GM19328 (cell line): Measurements from ENCODE around the gene NAA80.
"Not testable (repeated sequence)": the region's sequence is repeated elsewhere in the genome, so short reads cannot be mapped to it uniquely, and the experiment has no call there.

ENCODE experiments used
- ATAC-seq: cut with Tn5 transposase; IDR thresholded peaks from one replicate; pipeline ENCODE4 v1.9.1; 2021; ENCODE audit warnings: mild to moderate bottlenecking, moderate library complexity; ENCODE audit not compliant: unreplicated experiment

The NAA80 gene

GRCh38 chr3:50292159-50293078, 6.8 kb downstream of the NAA80 start, which contains the start of gene IFRD2:
Gene IFRD2 (minus strand): TSS chr3:50292429. CDS start chr3:50292274, 155 bp downstream.
- ATAC-seq = peak; percentile 97

- no peak for ATAC-seq
Measured at GRCh38 chr3:50290161-50290641, 9.0 kb downstream of the NAA80 start.

DNA sequence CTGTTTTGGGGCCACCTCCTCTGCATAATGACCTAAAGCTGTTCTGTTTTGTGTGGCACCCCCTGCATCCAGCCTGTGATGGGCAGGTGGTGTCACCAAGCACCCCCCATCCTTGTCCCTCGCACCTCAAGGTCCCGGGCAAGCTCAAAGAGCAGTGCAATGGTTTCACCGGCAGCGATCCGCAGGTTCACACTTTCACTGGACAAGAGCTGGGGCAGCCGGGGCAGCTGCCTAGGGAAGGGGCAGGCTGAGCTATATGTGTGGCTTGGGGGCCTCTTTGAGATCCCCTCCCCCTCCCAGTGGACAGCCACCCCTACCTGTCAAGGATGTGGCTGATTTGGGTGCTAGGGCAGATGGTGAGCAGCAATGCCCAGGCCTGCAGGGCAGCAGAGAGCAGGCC, 10.1 kb downstream of the NAA80 start:
- no peak for ATAC-seq

- no peak for ATAC-seq
Measured at GRCh38 chr3:50288387-50289007, 10.7 kb downstream of the NAA80 start.

DNA sequence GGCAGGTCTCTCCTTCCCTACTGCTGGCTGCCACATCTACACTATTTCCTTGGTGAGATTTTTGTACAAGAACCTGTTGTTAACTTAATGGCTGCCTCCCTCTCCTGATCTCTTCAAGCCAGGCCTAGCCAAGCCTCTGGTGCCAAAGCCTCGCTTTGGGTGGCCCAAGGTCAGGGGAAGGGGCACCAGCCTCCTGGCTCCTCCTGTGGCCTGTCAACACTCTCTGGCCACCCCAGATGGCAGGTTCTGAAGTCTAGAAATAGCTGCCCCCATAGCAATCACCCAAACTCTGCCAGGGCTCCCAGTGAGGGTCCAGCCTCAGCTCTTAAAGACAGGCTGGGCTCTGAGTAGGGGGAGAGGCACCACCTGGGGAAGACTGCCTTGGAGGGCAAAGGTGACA, 11.9 kb downstream of the NAA80 start:
- ATAC-seq = no peak

DNA sequence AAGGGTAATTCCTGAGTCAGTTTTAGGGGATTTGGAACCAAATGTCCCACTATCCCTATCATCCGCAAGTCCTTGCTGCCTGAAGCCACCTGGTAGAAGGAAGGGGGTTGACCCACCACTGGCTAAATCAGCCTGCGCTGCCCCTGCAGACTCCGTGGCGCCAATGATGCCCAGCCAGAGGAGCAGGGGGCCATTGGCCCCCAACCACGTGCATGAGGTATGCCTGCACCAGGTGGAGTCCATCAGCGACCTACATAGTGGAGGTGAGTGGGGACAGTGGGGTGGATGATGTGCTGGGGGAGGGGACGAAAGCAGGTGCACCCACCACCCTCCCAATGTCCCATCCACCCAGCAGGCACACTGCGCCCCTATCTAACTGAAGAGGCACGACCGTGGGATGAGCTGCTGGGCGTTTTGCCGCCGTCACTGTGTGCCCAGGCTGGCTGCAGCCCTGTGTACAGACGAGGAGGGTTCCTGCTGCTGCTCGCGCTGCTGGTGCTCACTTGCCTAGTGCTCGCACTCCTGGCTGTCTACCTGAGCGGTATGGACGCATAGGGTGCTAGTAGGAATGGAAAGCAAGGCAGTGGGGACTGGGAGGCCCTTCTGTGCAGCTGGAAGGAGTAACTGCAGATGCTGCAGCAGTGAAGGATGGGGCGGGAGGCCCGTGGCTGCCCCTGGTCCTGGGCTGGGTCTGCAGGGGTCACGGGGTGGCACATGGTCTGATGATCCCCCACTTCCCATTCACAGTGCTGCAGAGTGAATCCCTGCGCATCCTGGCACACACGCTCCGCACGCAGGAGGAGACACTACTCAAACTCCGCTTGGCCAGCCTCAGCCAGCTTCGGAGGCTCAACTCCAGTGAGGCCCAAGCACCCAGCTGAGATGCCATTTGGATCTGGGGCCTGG, 12.6 kb downstream of the NAA80 start:
- ATAC-seq = no peak

DNA sequence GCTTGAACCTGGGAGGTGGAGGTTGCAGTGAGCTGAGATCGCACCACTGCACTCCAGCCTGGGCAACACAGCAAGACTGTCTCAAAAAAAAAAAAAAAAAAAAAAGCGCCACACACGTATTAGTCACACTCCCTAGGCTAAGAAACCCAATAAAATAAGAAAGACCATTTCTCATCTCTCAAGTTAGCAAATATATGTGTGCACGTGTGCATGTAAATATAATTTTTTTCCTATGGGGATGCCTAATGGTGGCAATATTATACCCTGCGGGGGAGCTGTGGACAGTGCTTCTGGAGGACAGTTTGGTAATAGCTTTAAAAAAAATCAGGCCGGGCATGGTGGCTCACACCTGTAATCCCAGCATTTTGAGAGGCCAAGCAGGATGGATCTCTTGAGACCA, 15.1 kb downstream of the NAA80 start:
- ATAC-seq = not testable (repeated sequence)

DNA sequence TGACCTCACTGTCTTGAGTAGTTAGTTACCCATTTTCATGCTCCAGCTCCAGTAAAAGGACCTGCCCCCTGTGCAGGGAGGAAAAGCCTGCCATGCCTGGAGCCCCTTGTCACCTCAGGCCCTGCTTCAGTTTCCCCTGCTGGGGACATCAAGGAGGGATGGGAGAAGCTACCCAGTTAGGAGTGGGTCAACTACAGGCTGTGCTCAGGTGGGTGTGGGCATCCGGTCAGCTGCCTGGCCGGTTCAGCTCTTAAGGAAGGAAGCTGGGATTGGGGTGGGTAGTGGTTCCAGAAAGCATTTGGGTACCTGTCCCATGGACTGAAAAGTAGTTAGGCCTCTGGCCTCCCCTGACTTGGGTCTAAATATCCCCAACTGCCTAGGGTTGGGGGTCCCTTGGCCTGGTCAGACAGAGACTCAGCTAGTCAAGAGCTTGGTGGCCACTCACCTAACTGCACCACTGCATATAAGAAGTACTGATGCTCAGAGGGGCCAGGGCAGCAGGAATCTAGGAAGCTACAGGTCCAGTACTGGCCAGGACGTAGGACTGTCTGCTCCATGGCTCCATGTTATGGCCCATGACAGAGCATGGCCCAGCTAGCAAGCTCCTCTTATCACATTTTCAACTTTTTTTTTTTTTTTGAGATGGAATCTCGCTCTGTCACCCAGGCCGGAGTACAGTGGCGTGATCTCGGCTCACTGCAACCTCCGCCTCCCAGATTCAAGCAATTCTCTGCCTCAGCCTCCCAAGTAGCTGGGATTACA, 19.8 kb downstream of the NAA80 start:
- no peak for ATAC-seq

DNA sequence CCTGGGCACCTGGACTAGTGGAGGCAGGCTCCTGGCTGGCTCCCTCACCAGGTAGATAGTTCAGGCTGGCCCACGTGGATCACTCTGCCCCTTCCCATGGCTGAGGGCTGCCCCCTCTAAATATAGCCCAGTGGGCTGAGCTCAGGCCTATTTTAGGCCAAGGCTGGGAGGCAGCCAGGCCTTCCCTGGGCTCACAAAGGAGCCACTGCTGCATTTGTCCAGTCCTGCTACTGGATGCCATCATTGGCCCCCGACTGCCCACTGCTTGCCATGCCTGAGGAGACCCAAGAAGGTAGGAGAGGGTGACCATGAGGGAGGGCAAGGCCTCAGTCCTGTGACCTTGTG, 20.4 kb downstream of the NAA80 start, which contains the start of gene LSMEM2:
TSS of gene LSMEM2 (plus strand) at position 208 of the 345 bp plus-strand sequence. CDS start at position 235, 27 bp downstream.
- no peak for ATAC-seq

DNA sequence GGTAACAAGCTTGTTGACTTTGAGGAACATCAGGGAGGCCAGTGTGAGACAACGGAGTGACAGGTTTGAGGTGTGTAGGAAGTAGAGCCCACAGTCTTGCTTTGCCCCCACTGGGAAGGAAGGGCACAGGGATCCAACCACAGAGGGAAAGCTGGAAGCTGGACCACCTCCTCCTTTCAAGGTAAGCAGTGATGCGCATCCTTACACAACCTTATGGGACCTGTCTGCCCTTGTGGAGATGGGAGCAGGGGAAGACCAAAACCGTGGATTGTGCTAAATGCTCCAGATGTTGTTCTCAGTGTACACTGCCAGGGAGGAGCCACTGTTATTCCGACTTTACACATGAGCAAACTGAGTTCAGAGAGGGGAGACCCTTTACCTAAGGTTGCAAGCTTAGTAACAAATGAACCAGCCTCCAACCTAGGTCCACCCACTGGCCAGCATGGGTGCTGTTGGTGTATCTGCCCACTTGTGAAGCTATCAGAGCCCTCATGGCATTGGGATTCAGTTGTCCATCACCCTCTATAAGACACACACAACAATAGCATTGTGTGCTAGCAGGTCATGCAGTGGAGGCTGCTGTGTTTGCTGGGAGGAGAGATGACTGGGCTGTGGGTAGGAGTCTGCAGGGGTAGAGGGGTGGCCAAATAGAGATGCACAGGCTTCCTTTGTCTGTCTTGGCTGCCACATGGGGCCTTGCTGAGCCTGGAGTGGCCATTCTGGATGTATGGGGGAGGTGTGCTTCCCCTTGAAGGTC, 20.9 kb downstream of the NAA80 start:
- ATAC-seq = no peak

GRCh38 chr3:50276762-50277101, 22.5 kb downstream of the NAA80 start:
- ATAC-seq = no peak

- ATAC-seq = no peak
Measured at GRCh38 chr3:50275996-50276761, 23.0 kb downstream of the NAA80 start.

DNA sequence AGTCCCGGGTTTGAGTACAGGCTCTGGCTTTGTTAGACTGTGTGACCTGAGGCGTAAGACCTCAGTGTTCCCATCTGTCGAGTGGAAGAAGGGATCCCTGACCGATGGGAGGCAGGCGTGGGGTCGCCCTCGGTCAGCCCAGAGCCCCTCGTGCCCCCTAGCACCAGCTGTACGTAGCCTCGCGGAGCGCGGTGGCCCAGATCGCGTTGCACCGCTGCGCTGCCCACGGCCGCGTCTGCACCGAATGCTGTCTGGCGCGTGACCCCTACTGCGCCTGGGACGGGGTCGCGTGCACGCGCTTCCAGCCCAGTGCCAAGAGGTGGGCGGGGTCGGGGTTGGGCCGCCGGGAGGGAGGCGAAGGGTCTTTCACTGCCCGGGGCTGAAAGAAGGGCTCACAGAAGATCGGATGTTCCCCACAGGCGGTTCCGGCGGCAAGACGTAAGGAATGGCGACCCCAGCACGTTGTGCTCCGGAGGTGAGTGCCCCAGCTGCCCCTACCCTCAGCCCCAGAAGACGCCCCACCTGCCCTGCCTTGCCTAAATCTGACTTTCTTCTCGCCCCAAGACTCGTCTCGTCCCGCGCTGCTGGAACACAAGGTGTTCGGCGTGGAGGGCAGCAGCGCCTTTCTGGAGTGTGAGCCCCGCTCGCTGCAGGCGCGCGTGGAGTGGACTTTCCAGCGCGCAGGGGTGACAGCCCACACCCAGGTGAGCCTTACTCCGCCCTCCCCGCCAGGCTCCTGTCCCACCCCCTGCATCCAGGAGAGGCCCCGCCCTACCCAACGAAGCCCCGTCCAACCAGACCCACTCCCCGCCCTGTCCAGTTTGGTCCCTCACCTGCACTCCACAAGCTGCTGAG, 23.8 kb downstream of the NAA80 start:
- ATAC-seq = no peak

DNA sequence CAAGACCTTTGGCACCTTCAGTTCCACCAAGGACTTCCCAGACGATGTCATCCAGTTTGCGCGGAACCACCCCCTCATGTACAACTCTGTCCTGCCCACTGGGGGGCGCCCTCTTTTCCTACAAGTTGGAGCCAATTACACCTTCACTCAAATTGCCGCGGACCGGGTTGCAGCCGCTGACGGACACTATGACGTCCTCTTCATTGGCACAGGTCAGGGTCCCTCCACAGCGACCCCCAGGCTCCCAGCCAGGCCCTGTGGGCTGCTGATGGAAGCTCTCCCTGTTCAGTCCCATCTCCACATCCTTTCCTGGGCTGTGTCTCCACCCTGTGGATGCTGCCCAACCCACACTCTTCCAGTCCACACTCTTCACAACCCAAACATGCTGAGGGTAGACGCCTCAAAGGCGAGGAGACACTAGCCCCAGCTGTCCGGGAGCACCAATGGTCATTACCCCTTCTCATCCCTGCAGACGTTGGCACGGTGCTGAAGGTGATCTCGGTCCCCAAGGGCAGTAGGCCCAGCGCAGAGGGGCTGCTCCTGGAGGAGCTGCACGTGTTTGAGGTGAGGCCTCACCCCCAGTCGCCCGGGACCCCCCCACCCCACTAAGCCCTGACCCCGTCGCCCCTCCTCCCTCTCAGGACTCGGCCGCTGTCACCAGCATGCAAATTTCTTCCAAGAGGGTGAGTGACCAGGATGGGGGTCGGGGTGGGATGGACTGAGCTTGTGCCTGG, 24.7 kb downstream of the NAA80 start:
- no peak for ATAC-seq

DNA sequence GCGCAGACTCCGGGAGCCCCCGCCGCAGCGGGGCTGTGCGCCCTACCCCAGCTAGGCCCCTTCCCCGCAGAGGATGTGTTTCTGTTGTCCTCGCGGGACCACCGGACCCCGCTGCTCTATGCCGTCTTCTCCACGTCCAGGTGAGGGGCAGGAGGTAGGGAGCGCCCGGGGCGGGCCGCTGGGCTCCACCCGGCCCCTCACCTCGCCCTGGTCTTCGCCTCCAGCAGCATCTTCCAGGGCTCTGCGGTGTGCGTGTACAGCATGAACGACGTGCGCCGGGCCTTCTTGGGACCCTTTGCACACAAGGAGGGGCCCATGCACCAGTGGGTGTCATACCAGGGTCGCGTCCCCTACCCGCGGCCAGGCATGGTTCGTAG, 25.5 kb downstream of the NAA80 start:
- no peak for ATAC-seq

DNA sequence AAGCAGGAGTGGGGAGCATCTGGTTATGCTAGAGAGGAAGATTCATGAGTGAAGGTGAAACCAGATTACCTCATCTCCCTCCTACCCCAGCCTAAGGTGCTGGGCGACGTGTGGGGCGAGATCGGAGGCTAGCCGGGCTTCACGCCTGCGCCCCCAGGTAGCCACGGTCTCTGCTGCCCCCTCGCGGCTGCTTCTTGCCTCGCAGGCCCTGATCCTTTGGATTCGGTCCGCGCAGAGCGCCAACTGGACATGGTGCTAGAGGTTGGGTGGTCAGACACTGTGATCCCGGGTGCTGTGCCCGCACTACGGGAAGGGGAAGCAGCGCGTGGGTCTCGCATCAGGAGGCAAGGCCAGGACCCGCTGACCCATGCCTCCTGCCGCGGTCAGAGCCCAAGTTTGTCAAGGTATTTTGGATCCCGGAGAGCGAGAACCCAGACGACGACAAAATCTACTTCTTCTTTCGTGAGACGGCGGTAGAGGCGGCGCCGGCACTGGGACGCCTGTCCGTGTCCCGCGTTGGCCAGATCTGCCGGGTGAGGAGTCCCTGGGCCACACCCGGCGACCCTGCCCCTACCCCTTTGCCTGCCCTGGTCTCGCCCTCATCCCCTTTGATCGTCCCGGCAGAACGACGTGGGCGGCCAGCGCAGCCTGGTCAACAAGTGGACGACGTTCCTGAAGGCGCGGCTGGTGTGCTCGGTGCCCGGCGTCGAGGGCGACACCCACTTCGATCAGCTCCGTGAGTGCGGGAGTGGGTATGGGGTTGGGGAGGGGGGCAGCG, 26.1 kb downstream of the NAA80 start:
- ATAC-seq = peak; percentile 81

DNA sequence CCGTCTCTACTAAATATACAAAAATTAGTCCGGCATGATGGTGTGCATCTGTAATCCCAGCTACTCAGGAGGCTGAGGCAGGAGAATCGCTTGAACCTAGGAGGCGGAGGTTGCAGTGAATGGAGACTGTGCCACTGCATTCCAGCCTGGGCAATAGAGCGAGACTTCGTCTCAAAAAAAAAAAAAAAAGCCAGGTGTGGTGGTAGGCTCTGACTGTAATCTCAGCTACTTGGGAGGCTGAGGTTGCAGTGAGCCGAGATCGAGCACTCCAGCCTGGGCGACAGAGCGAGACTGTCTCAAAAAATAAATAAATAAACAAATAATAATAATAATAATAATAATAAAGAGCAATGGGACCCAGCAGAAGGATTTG, 26.7 kb downstream of the NAA80 start:
- not testable (repeated sequence) for ATAC-seq
